Ovary (tissue), 3 donors: ENCODE results near the gene GALNTL6.

Source experiments
- CTCF ChIP-seq, 3 donors: fragments of 450-650 bp in 2 of 3; fragments of 200-600 bp in 1 of 3; IDR thresholded peaks; one replicate each; pipeline versions ENCODE4 v1.5.1 to v1.8.0; 2016 to 2022; ENCODE audit warnings: antibody characterized with exemption in 3 of 3, mild to moderate bottlenecking in 1 of 3
- POLR2A ChIP-seq: fragments of 450-650 bp; IDR thresholded peaks from one replicate; pipeline ENCODE4 v1.6.1; 2017; ENCODE audit warnings: antibody characterized with exemption, mild to moderate bottlenecking, moderate library complexity
- donor health status: DM: no; HTN: no; CAD: no.

GRCh38 chr4:171978216-171978615 is 165.0 kb downstream of the GALNTL6 start:
- TF ChIP-seq CTCF (IDR thresholded peaks at IDR 0.05): no peak
- no peak for TF ChIP-seq POLR2A
